Measurements from ENCODE around the gene NEMP2.

Gene NEMP2

DNA sequence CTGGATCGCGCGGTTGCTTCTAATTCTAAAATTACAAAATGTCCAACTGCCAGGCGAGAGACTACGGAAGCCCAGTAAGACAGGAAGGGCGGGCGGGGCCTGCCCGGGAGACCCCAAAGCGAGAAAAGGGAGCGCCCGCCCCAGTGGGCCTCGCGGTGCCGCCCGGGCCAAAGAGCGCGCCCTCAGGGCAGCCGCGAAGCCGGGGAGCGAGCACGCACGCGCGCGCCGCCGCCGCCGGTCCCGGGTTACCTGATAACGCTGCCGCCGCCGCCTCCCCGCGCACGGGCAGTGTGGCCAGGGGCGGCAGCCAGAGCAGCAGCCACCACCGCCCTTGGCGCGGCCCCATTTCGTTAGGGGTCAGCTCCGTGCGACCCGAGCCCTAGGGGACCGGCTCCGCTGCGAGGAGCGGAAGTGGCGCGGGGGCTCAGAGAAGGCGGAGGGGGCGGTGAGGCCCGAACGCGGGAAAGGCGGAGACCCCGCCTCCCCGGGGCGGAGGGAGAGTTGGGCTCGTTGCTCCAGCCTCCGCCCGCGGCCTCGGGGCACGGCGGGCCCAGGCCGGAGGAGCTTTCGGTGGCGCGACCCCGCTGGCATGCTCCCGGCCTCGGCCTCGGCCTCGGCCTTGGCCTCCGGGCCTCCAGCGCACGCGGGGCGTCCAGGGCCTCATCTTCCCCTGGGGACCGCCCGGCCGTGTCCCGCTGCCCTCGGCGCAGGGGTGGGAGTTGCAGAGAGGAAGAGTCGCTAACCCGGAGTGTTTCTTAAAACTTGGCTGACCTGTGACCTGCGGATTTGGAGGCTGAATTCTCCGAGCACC lies at the start of gene NEMP2:
Gene NEMP2 (minus strand): TSS at position 413 of the 811 bp plus-strand sequence. CDS start 67 bp downstream, at position 346.
- peak; percentile 84 for DNase-seq

GRCh38 chr2:190583507-190584337 lies 49.2 kb upstream of the NEMP2 start:
- DNase-seq: no peak

DNA sequence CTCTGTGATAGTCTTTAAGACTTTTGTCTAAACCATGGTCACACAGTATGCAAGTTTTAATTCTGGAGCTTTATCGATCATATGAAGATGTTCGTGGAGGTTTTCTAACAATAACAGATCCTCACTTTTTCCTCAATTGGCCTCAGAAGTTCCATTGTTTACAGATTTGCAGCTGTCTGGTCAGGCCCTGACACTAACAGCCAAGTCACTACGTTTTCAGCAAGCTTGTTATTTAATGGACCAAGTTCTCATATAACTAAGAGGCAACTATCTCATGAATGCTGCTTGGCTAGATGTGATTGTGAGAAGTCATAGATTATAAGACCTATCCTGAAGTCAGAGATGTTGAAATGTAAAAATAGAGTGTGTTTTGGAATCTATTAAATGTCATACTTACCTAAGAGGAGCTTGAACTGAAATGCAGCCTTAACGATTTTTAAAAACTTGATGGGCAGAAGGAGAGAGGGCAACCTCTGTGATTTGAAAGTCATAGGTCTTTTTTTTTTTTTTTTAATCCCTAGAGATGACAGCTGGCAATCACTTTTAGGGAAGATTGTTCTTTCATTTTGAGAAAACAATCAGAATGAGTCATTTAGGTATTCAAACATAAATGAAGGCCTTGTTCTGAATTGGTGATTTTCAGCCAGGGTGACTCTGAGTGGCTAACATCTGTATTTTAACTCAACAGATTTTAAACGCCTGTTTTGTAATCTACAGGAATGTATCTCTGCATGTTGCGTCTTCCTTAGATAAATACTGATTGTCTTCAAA lies 48.4 kb upstream of the NEMP2 start:
- DNase-seq: no peak

GRCh38 chr2:190582019-190582418 lies 47.5 kb upstream of the NEMP2 start:
- no peak for DNase-seq

- DNase-seq: no peak
Measured at GRCh38 chr2:190579915-190580846, 45.7 kb upstream of the NEMP2 start.

GRCh38 chr2:190579058-190579410 lies 44.5 kb upstream of the NEMP2 start:
- no peak for DNase-seq

- peak; percentile 78 for DNase-seq
Measured at GRCh38 chr2:190578158-190579057, 43.9 kb upstream of the NEMP2 start.

DNA sequence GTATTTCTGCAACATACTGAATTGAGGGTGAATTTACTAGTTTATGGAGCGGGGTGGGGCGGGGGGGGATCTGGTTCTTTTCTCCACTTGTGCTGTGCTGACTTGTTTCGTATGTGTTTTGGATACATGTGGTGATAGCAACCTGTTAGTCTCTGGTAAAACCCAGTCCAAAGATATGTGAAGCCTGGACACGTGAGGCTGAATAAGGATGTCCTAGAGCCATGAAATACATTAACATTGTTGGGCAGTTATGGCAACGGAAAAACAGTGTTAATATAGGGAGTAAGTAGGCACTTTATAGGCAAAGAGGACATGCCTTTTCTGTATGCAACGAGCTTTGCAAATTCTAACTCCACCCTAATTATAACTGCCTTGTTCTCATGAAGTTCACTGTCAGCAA lies 42.1 kb upstream of the NEMP2 start:
- DNase-seq: no peak

DNA sequence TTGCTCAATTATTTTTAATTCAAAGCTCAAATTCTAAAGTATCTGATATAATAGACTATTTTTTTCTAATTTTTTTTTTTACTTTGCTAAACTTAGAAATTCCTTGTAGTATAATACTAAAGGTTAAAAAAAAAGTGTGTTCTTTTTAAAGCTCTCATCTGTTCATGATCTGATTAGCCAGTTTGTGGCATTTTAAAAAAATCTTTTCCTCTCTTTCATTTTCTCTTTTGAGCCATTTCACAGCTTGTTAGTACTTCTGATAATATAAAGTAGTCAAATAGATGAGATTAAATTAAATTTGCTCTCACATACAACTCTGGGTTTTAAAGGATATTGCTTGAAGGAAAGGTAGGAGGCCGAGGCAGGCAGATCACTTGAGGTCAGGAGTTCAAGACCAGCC lies 40.7 kb upstream of the NEMP2 start:
- DNase-seq: no peak

- DNase-seq: no peak
Measured at GRCh38 chr2:190574169-190574568, 39.6 kb upstream of the NEMP2 start.

- no peak for DNase-seq
Measured at GRCh38 chr2:190572246-190572645, 37.7 kb upstream of the NEMP2 start.

DNA sequence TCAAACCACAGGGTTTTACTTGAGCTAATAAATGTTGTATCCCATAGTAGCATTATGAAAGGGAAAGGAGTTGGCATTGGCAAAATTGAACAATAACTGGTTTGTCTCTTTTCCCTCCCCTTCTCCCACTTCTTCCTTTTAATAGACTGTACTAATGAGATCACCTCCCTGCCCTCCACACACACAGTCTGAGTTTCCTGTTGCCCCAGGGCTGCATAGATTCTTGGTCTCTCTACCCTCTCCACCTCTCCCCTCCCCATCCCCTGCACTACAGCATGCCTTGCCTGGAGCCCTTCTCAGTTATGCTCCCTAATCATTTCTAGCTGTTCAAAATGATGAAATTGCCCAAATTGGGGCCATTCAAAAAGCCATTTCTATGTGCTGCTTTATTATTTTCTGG lies 37.2 kb upstream of the NEMP2 start:
- DNase-seq: no peak

DNA sequence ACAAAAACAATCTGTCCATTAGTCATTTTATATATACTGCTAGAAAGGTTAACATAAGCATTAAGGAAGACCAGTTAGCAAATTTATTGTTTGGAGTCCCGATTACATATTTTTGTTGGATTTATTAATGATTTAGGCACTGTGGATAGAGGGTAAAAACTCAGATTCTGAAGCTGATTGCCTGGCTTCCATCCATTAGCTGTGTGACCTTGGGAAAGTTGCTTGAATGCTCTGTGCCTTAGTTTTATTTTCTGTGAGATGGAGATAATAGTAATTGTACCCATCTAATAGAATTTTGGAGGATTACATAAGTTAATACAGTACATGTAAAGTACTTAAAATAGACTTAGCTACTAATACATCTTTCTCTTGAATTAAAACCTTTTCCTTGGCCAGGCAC lies 36.3 kb upstream of the NEMP2 start:
- no peak for DNase-seq

GRCh38 chr2:190569994-190570755 lies 35.7 kb upstream of the NEMP2 start:
- no peak for DNase-seq

DNA sequence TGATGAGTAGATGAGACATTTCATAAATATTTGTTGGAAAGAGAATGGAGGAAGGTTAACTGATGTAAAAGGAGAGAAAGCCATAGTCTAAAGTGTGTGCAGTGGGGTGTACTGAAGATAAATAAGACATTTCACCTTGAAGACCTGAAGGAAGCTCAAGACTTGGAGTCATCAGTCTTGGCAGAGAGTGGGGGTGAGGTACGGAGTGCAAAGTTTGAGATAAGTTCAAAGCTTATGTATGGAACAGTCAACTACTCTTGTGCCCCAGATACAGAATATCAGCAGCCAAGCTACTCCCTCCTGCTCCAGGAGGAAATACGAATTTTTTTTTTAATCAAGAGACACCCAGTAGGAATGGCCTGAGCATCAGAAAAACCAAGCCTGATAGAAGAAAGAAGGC lies 30.3 kb upstream of the NEMP2 start:
- DNase-seq: no peak

DNA sequence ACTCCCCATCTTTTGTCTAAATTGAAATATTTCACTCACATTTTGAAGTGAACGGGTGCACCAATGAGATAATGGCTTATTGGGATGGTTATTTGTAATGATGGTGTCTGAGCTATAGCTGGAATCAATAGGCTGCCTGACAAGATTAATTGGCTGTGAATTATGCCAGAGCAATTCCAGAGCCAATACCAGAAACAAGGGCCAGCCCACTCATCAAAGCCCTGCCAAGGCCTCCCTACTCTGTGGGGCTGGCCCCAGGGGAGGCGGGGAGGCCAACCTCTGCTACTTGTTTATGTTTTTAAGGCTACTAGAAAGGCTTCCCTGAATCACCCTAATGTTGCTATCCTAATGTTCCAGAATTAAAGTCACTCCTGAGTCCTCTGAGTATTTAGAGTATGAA lies 29.1 kb upstream of the NEMP2 start:
- DNase-seq: no peak

GRCh38 chr2:190563109-190563508 lies 28.6 kb upstream of the NEMP2 start:
- DNase-seq: no peak

GRCh38 chr2:190562121-190562520 lies 27.6 kb upstream of the NEMP2 start:
- no peak for DNase-seq

DNA sequence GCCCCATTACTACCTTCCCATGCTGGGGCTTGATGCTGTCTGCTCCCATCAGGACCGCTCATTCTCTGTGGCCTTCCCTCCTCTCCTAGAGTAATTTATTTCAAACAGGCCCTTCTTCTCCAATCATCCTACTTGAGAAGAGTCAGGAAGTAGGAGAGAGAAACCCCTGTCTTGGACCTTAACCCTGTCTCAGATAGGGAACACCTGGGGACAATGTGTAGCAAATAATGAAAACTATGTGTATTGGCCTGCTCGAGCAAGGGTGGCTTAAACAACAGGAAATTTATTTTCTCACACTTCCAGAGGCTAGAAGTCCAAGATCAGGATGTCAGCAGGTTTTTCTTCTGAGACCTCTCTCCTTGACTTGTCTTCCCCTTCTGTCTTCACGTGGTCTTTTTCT lies 26.6 kb upstream of the NEMP2 start:
- no peak for DNase-seq

DNA sequence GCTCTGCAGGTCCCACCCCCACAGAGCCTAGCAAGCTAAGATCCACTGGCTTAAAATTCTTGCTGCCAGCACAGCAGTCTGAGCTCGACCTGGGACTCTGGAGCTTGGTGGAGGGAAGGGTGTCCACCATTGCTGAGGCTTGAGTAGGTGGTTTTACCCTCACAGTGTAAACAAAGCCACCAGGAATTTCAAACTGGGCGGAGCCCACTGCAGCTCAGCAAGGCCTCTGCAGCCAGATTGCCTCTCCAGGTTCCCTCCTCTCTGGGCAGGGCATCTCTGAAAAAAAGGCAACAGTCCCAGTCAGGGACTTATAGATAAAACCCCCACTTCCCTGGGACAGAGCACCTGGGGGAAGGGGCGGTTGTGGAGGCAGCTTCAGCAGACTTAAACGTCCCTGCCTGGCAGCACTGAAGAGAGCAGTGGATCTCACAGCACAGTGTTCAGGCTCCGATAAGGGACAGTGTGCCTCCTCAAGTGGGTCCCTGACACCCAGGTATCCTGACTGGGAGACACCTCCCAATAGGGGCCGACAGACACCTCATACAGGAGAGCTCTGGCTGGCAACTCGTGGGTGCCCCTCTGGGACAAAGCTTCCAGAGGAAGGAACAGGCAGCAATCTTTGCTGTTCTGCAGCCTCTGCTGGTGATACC lies 20.0 kb upstream of the NEMP2 start:
- DNase-seq: no peak
